Activated CD4-positive, alpha-beta T cell treated with anti-CD3 and anti-CD28 coated beads for 36 hours (primary cell): Measurements from ENCODE around the gene MAST4. TPM values are rescaled to one million over a fixed set of nuclear protein-coding genes. Genes with fewer than 3 reads are reported as not detected.
"Not testable (repeated sequence)": the region's sequence is repeated elsewhere in the genome, so short reads cannot be mapped to it uniquely, and the experiment has no call there.

ENCODE experiments used
- ATAC-seq: fragments of 200-7000 bp; cut with Tn5 transposase; one replicate; pipeline ENCODE4 v1.10.0; 2021; ENCODE audit warnings: mild to moderate bottlenecking, moderate library complexity
- CTCF ChIA-PET: fragments of 350-600 bp; sonication (Branson Sonifier 250); formaldehyde crosslinking; loops from one replicate; lab custom pipeline; 2021; ENCODE audit warnings: antibody characterized with exemption; lab: Charles Lee
- POLR2A ChIA-PET: fragments of 350-600 bp; sonication (Branson Sonifier 250); formaldehyde crosslinking; loops from one replicate; lab custom pipeline; 2021; ENCODE audit warnings: antibody characterized with exemption, inconsistent platforms; lab: Charles Lee
- DNase-seq: peaks from one replicate; pipeline ENCODE4 v3.0.0-alpha.2; 2020
- H3K27ac Mint-ChIP-seq: one replicate; pipeline ENCODE4 v1.8.0; 2021; ENCODE audit warnings: mixed read lengths
- H3K27me3 Mint-ChIP-seq: one replicate; pipeline ENCODE4 v1.8.0; 2021; ENCODE audit warnings: mixed read lengths
- H3K36me3 Mint-ChIP-seq: one replicate; pipeline ENCODE4 v1.8.0; 2021; ENCODE audit warnings: low read depth, mixed read lengths
- H3K4me1 Mint-ChIP-seq: one replicate; pipeline ENCODE4 v1.8.0; 2021; ENCODE audit warnings: mixed read lengths
- H3K4me3 Mint-ChIP-seq: one replicate; pipeline ENCODE4 v1.8.0; 2021; ENCODE audit warnings: mild to moderate bottlenecking, moderate library complexity, mixed read lengths
- H3K9me3 Mint-ChIP-seq: one replicate; pipeline ENCODE4 v1.8.0; 2021; ENCODE audit warnings: low read depth, mixed read lengths
- intact Hi-C, 2 experiments: fragments of 100-400 bp; cut with DNase I in 1 of 2; cut with micrococcal nuclease in 1 of 2; formaldehyde crosslinking; loops; one replicate each; pipeline versions ENCODE4 v1.14.2 to v1.15.1; 2022 to 2024; cut with DNase I, micrococcal nuclease
- total RNA-seq, 2 experiments: library from RNA; stranded (reverse); gene quantifications; one replicate each; pipeline ENCODE4 v1.2.3, GENCODE V29; 2021

The MAST4 gene
- total RNA-seq, 2 experiments from 2014 or later: 19.2 to 26.7 TPM

- no peak for DNase-seq
- ChIA-PET CTCF (interaction anchor here (0.7 to 16.7 kb wide), 6 partner anchors 13 to 164 kb away, joined by 3 to 276 read pairs (median 4); no protein-coding TSS in a partner anchor), POLR2A (interaction anchor here (1.8 kb wide), 1 partner anchor 42 kb away, joined by 6 read pairs; no protein-coding TSS in a partner anchor)
Observed at GRCh38 chr5:67164856-67165525, 568.8 kb downstream of the MAST4 start.

GRCh38 chr5:67165526-67166459, 569.6 kb downstream of the MAST4 start:
- ATAC-seq: peak; percentile 76
- CTCF ChIA-PET: interaction anchor here (0.6 to 16.7 kb wide), 12 partner anchors 9 to 1115 kb away, joined by 3 to 276 read pairs (median 4); no protein-coding TSS in a partner anchor
- intact Hi-C loops: loop anchor here (1.0 to 10.0 kb wide), 4 partner anchors 44 to 1087 kb away; partner anchors contain the start of gene PIK3R1 (in 1 of the 2)
- Mint-ChIP-seq H3K4me1 (peaks cover 57% of the 10 kb centered on the region), H3K27ac (peak overlapping the region; percentile 97), H3K27me3 (no peaks in the 10 kb centered on the region), H3K9me3 (no peaks in the 10 kb centered on the region), H3K4me3 (peak overlapping the region; percentile 74), H3K36me3 (peaks cover 30% of the 10 kb centered on the region)
- POLR2A ChIA-PET: interaction anchor here (0.6 to 1.8 kb wide), 2 partner anchors 41 to 1096 kb away, joined by 6 to 7 read pairs; no protein-coding TSS in a partner anchor
- peak; percentile 89 for DNase-seq

More at GRCh38 chr5:67164856-67165525, 568.8 kb downstream of the MAST4 start:
- no peak for ATAC-seq
- intact Hi-C loops: loop anchor here (5.0 to 10.0 kb wide), 3 partner anchors 163 to 1087 kb away; partner anchors contain the start of gene PIK3R1 (in 1 of the 2)
- peak overlapping the region; percentile 74 for H3K4me3 Mint-ChIP-seq
- peaks cover 30% of the 10 kb centered on the region for H3K36me3 Mint-ChIP-seq
- H3K9me3 Mint-ChIP-seq: no peaks in the 10 kb centered on the region
- no peaks in the 10 kb centered on the region for H3K27me3 Mint-ChIP-seq
- H3K4me1 Mint-ChIP-seq: peaks cover 64% of the 10 kb centered on the region
- H3K27ac Mint-ChIP-seq: peak overlapping the region; percentile 58

GRCh38 chr5:67166460-67167285, 570.5 kb downstream of the MAST4 start:
- Mint-ChIP-seq H3K27me3 (no peaks in the 10 kb centered on the region), H3K4me1 (peaks cover 48% of the 10 kb centered on the region), H3K4me3 (peak overlapping the region; percentile 74), H3K27ac (peak overlapping the region; percentile 97), H3K9me3 (no peaks in the 10 kb centered on the region), H3K36me3 (peaks cover 30% of the 10 kb centered on the region)
- CTCF ChIA-PET: interaction anchor here (0.6 to 16.7 kb wide), 12 partner anchors 9 to 1114 kb away, joined by 3 to 276 read pairs (median 4); no protein-coding TSS in a partner anchor
- peak; percentile 84 for DNase-seq
- peak; percentile 84 for ATAC-seq
- POLR2A ChIA-PET: interaction anchor here (0.6 to 1.8 kb wide), 4 partner anchors 37 to 1095 kb away, joined by 3 to 7 read pairs (median 5); no protein-coding TSS in a partner anchor
- intact Hi-C loops: loop anchor here (1.0 to 10.0 kb wide), 4 partner anchors 43 to 1086 kb away; partner anchors contain the start of gene PIK3R1 (in 1 of the 2)

- peaks cover 22% of the 10 kb centered on the region for H3K36me3 Mint-ChIP-seq
- ChIA-PET POLR2A (interaction anchor here (1.1 to 1.2 kb wide), 2 partner anchors 36 to 39 kb away, joined by 3 to 4 read pairs; no protein-coding TSS in a partner anchor), CTCF (interaction anchor here (0.7 to 16.7 kb wide), 4 partner anchors 10 to 67 kb away, joined by 3 to 276 read pairs (median 4); no protein-coding TSS in a partner anchor)
- ATAC-seq (no peak), DNase-seq (no peak)
- H3K4me1 Mint-ChIP-seq: peaks cover 34% of the 10 kb centered on the region
- H3K4me3 Mint-ChIP-seq: no peak overlapping the region
- H3K27ac Mint-ChIP-seq: peak overlapping the region; percentile 44
- no peaks in the 10 kb centered on the region for H3K9me3 Mint-ChIP-seq
- H3K27me3 Mint-ChIP-seq: no peaks in the 10 kb centered on the region
- intact Hi-C loops: loop anchor here in 1 of 2 experiments (5.0 to 10.0 kb wide), 2 partner anchors 1047 to 1084 kb away; partner anchors contain the start of gene PIK3R1
Observed at GRCh38 chr5:67168069-67168468, 571.9 kb downstream of the MAST4 start.

- CTCF ChIA-PET: interaction anchor here (0.6 kb wide), 1 partner anchor 125 kb away, joined by 3 read pairs; no protein-coding TSS in a partner anchor
- Mint-ChIP-seq H3K27ac (no peak overlapping the region), H3K4me1 (peaks cover 20% of the 10 kb centered on the region), H3K9me3 (peaks cover 3% of the 10 kb centered on the region), H3K4me3 (no peak overlapping the region), H3K27me3 (no peaks in the 10 kb centered on the region), H3K36me3 (peaks cover 7% of the 10 kb centered on the region)
- DNase-seq: no peak
- intact Hi-C loops: no loop called here
- POLR2A ChIA-PET: no interaction called here
- no peak for ATAC-seq
Observed at GRCh38 chr5:67170767-67171166, 574.6 kb downstream of the MAST4 start.

- H3K9me3 Mint-ChIP-seq: peaks cover 19% of the 10 kb centered on the region
- H3K36me3 Mint-ChIP-seq, H3K4me3 Mint-ChIP-seq, intact Hi-C loops, POLR2A ChIA-PET, H3K27me3 Mint-ChIP-seq, H3K4me1 Mint-ChIP-seq, DNase-seq, ATAC-seq, H3K27ac Mint-ChIP-seq: not testable (repeated sequence)
- CTCF ChIA-PET: interaction anchor here (0.6 kb wide), 1 partner anchor 147 kb away, joined by 4 read pairs; no protein-coding TSS in a partner anchor
Observed at GRCh38 chr5:67173351-67173750, 577.2 kb downstream of the MAST4 start.

- ATAC-seq (peak; percentile 79), DNase-seq (no peak)
- Mint-ChIP-seq H3K9me3 (peaks cover 19% of the 10 kb centered on the region), H3K4me1 (peaks cover 10% of the 10 kb centered on the region), H3K27me3 (no peaks in the 10 kb centered on the region), H3K4me3 (no peak overlapping the region), H3K36me3 (peaks cover 10% of the 10 kb centered on the region), H3K27ac (no peak overlapping the region)
- ChIA-PET CTCF (interaction anchor here (0.6 to 1.0 kb wide), 3 partner anchors 15 to 147 kb away, joined by 3 to 4 read pairs (median 4); no protein-coding TSS in a partner anchor), POLR2A (no interaction called here)
- intact Hi-C loops: no loop called here
Observed at GRCh38 chr5:67173959-67174358, 577.8 kb downstream of the MAST4 start.

GRCh38 chr5:67176936-67177335, 580.7 kb downstream of the MAST4 start:
- no peaks in the 10 kb centered on the region for H3K27me3 Mint-ChIP-seq
- H3K4me3 Mint-ChIP-seq: no peak overlapping the region
- intact Hi-C loops: no loop called here
- no peak for DNase-seq
- peaks cover 19% of the 10 kb centered on the region for H3K9me3 Mint-ChIP-seq
- H3K36me3 Mint-ChIP-seq: peaks cover 10% of the 10 kb centered on the region
- H3K27ac Mint-ChIP-seq: no peak overlapping the region
- ChIA-PET POLR2A (no interaction called here), CTCF (interaction anchor here (0.7 kb wide), 1 partner anchor 11 kb away, joined by 3 read pairs; no protein-coding TSS in a partner anchor)
- no peak for ATAC-seq
- peaks cover 20% of the 10 kb centered on the region for H3K4me1 Mint-ChIP-seq

GRCh38 chr5:67178085-67178484, 581.9 kb downstream of the MAST4 start:
- DNase-seq (no peak), ATAC-seq (no peak)
- Mint-ChIP-seq H3K4me3 (no peak overlapping the region), H3K36me3 (peaks cover 10% of the 10 kb centered on the region), H3K9me3 (peaks cover 19% of the 10 kb centered on the region), H3K4me1 (peaks cover 28% of the 10 kb centered on the region), H3K27me3 (no peaks in the 10 kb centered on the region), H3K27ac (no peak overlapping the region)
- intact Hi-C loops: no loop called here
- POLR2A ChIA-PET: no interaction called here
- CTCF ChIA-PET: interaction anchor here (1.3 to 1.6 kb wide), 2 partner anchors 11 to 14 kb away, joined by 4 to 5 read pairs; no protein-coding TSS in a partner anchor

- intact Hi-C loops: no loop called here
- POLR2A ChIA-PET: no interaction called here
Observed at GRCh38 chr5:67178966-67179365, 582.8 kb downstream of the MAST4 start.

More at GRCh38 chr5:67178966-67179365, 582.8 kb downstream of the MAST4 start:
- Mint-ChIP-seq H3K27me3 (no peaks in the 10 kb centered on the region), H3K4me1 (peaks cover 28% of the 10 kb centered on the region), H3K9me3 (peaks cover 19% of the 10 kb centered on the region), H3K27ac (no peak overlapping the region), H3K4me3 (no peak overlapping the region), H3K36me3 (peaks cover 10% of the 10 kb centered on the region)
- ATAC-seq: no peak
- CTCF ChIA-PET: interaction anchor here (1.3 to 1.6 kb wide), 2 partner anchors 12 to 15 kb away, joined by 4 to 5 read pairs; no protein-coding TSS in a partner anchor
- no peak for DNase-seq
